AG09319 (cell line): Measurements from ENCODE around the gene SLC40A1.

Experiments
- DNase-seq: peaks from one replicate; pipeline ENCODE4 v3.0.0-alpha.2; 2010; ENCODE audit warnings: low read depth; ENCODE audit errors: extremely low read depth
- CTCF ChIP-seq: IDR thresholded peaks from 2 replicates; pipeline ENCODE4 v1.5.1; 2011; ENCODE audit warnings: low read depth, mild to moderate bottlenecking, inconsistent platforms, low read length, moderate library complexity

SLC40A1 gene

GRCh38 chr2:189555232-189555631, 25.4 kb downstream of the SLC40A1 start:
- no peak for DNase-seq
- no peak for TF ChIP-seq CTCF

GRCh38 chr2:189553504-189554088, 27.0 kb downstream of the SLC40A1 start:
- TF ChIP-seq CTCF = no peak
- no peak for DNase-seq

GRCh38 chr2:189552991-189553404, 27.6 kb downstream of the SLC40A1 start:
- no peak for TF ChIP-seq CTCF
- no peak for DNase-seq

GRCh38 chr2:189552334-189552990, 28.1 kb downstream of the SLC40A1 start:
- no peak for DNase-seq

GRCh38 chr2:189551808-189552207, 28.8 kb downstream of the SLC40A1 start:
- no peak for DNase-seq
- no peak for TF ChIP-seq CTCF

More at GRCh38 chr2:189552334-189552990, 28.1 kb downstream of the SLC40A1 start:
- no peak for TF ChIP-seq CTCF

GRCh38 chr2:189549449-189549832, 31.1 kb downstream of the SLC40A1 start:
- no peak for TF ChIP-seq CTCF
- no peak for DNase-seq

GRCh38 chr2:189548666-189549448, 31.7 kb downstream of the SLC40A1 start:
- TF ChIP-seq CTCF = no peak
- no peak for DNase-seq
